Fibroblast of skin of scalp (primary cell): Measurements from ENCODE around the gene ROPN1L. TPM values are rescaled to one million over a fixed set of nuclear protein-coding genes. Genes with fewer than 3 reads are reported as not detected.

ENCODE experiments used
- DNase-seq: peaks from one replicate; pipeline ENCODE4 v3.0.0-alpha.2; 2013
- polyA plus RNA-seq, 2 experiments: library from polyadenylated mRNA; unstranded; fragments of 120-200 nt; gene quantifications; one replicate each; pipeline ENCODE4 v1.2.1, GENCODE V29; 2013; ENCODE audit not compliant: insufficient read length in 2 of 2

ROPN1L gene
- polyA plus RNA-seq (2013, experiment 1 of 2; ENCODE audit: insufficient read length) = 0.46 TPM
- polyA plus RNA-seq (2013, experiment 2 of 2; ENCODE audit: insufficient read length) = not detected

GRCh38 chr5:10441083-10441991 is at the start of gene ROPN1L:
Gene ROPN1L (plus strand): TSS chr5:10441879. CDS start chr5:10442168, 289 bp downstream.
- peak; percentile 84 for DNase-seq

- DNase-seq = peak; percentile 24
Observed at GRCh38 chr5:10392567-10393328, 48.9 kb upstream of the ROPN1L start.

- peak; percentile 21 for DNase-seq
Observed at GRCh38 chr5:10393491-10393890, 48.2 kb upstream of the ROPN1L start.

- DNase-seq = no peak
Observed at GRCh38 chr5:10396552-10396951, 45.1 kb upstream of the ROPN1L start.

GRCh38 chr5:10399839-10400238 is 41.8 kb upstream of the ROPN1L start:
- DNase-seq = no peak

GRCh38 chr5:10400411-10400810 is 41.3 kb upstream of the ROPN1L start:
- no peak for DNase-seq

- peak; percentile 37 for DNase-seq
Observed at GRCh38 chr5:10400831-10401230, 40.8 kb upstream of the ROPN1L start.

- DNase-seq = no peak
Observed at GRCh38 chr5:10401498-10401897, 40.2 kb upstream of the ROPN1L start.

- DNase-seq = no peak
Observed at GRCh38 chr5:10403829-10404228, 37.9 kb upstream of the ROPN1L start.

- no peak for DNase-seq
Observed at GRCh38 chr5:10406651-10407050, 35.0 kb upstream of the ROPN1L start.

- DNase-seq = no peak
Observed at GRCh38 chr5:10409504-10409903, 32.2 kb upstream of the ROPN1L start.

GRCh38 chr5:10410662-10411061 is 31.0 kb upstream of the ROPN1L start:
- no peak for DNase-seq

- DNase-seq = no peak
Observed at GRCh38 chr5:10411336-10411735, 30.3 kb upstream of the ROPN1L start.

GRCh38 chr5:10416868-10417267 is 24.8 kb upstream of the ROPN1L start:
- DNase-seq = no peak

GRCh38 chr5:10418654-10419345 is 22.9 kb upstream of the ROPN1L start:
- DNase-seq = no peak

- no peak for DNase-seq
Observed at GRCh38 chr5:10420468-10420867, 21.2 kb upstream of the ROPN1L start.

- DNase-seq = peak; percentile 56
Observed at GRCh38 chr5:10420932-10421331, 20.7 kb upstream of the ROPN1L start.

- DNase-seq = peak; percentile 15
Observed at GRCh38 chr5:10421896-10422691, 19.6 kb upstream of the ROPN1L start.

GRCh38 chr5:10423022-10423421 is 18.7 kb upstream of the ROPN1L start:
- DNase-seq = no peak

GRCh38 chr5:10424124-10424731 is 17.5 kb upstream of the ROPN1L start:
- peak; percentile 61 for DNase-seq

- no peak for DNase-seq
Observed at GRCh38 chr5:10427201-10427600, 14.5 kb upstream of the ROPN1L start.
